H9 (cell line): ENCODE results near the gene SLC25A15. TPM values are rescaled to one million over a fixed set of nuclear protein-coding genes. Genes with fewer than 3 reads are reported as not detected.

Experiments used
- DNase-seq: peaks from one replicate; pipeline ENCODE4 v3.0.0-alpha.2; 2017
- H2AFZ ChIP-seq: one replicate; pipeline ENCODE4 v1.6.1; 2013; ENCODE audit warnings: mild to moderate bottlenecking, low read length, control low read depth, moderate library complexity
- H2AK5ac ChIP-seq: 2 replicates; pipeline ENCODE4 v1.6.1; 2013; ENCODE audit warnings: low read length, control low read depth, mixed read lengths; ENCODE audit not compliant: insufficient read length
- H2BK120ac ChIP-seq: one replicate; pipeline ENCODE4 v1.6.1; 2013; ENCODE audit warnings: low read depth, mild to moderate bottlenecking, low read length, control low read depth, inconsistent platforms; ENCODE audit not compliant: poor library complexity, severe bottlenecking
- H2BK12ac ChIP-seq: 2 replicates; pipeline ENCODE4 v1.6.1; 2013; ENCODE audit warnings: low read length, control low read depth, mixed read lengths, low read depth; ENCODE audit not compliant: insufficient read length
- H2BK15ac ChIP-seq: 2 replicates; pipeline ENCODE4 v1.6.1; 2013; ENCODE audit warnings: low read depth, low read length, control low read depth
- H2BK20ac ChIP-seq: one replicate; pipeline ENCODE4 v1.6.1; 2013; ENCODE audit warnings: low read depth, mild to moderate bottlenecking, low read length, control low read depth, inconsistent platforms; ENCODE audit not compliant: poor library complexity, severe bottlenecking
- H2BK5ac ChIP-seq: 2 replicates; pipeline ENCODE4 v1.6.1; 2013; ENCODE audit warnings: low read length, control low read depth, mixed read lengths; ENCODE audit not compliant: insufficient read length
- H3K14ac ChIP-seq: 2 replicates; pipeline ENCODE4 v1.6.1; 2013; ENCODE audit warnings: low read length, control low read depth; ENCODE audit not compliant: insufficient read depth
- H3K18ac ChIP-seq: 2 replicates; pipeline ENCODE4 v1.6.1; 2013; ENCODE audit warnings: low read depth, mild to moderate bottlenecking, mixed read lengths, low read length, control low read depth; ENCODE audit not compliant: insufficient read length
- H3K23ac ChIP-seq: 2 replicates; pipeline ENCODE4 v1.6.1; 2013; ENCODE audit warnings: low read length, control low read depth, mixed read lengths, low read depth; ENCODE audit not compliant: insufficient read length
- H3K23me2 ChIP-seq: 2 replicates; pipeline ENCODE4 v1.6.1; 2013; ENCODE audit warnings: low read depth, mild to moderate bottlenecking, mixed read lengths, low read length, control low read depth; ENCODE audit not compliant: insufficient read length, poor library complexity, severe bottlenecking
- H3K27ac ChIP-seq: 2 replicates; pipeline ENCODE4 v1.5.1; 2013; ENCODE audit warnings: low read length, control low read depth, mixed read lengths, low read depth; ENCODE audit not compliant: insufficient read length
- H3K27me3 ChIP-seq: 2 replicates; pipeline ENCODE4 v1.6.1; 2013; ENCODE audit warnings: low read length, control low read depth, inconsistent platforms; ENCODE audit not compliant: insufficient read depth
- H3K4ac ChIP-seq: 2 replicates; pipeline ENCODE4 v1.6.1; 2013; ENCODE audit warnings: low read depth, mild to moderate bottlenecking, control low read depth, inconsistent platforms, low read length, moderate library complexity
- H3K4me1 ChIP-seq: 2 replicates; pipeline ENCODE4 v1.6.1; 2013; ENCODE audit warnings: low read length, control low read depth, inconsistent platforms; ENCODE audit not compliant: insufficient read depth
- H3K4me2 ChIP-seq: 2 replicates; pipeline ENCODE4 v1.6.1; 2013; ENCODE audit warnings: low read length, control low read depth, mixed read lengths; ENCODE audit not compliant: insufficient read length, insufficient read depth
- H3K56ac ChIP-seq: 2 replicates; pipeline ENCODE4 v1.6.1; 2013; ENCODE audit warnings: low read depth, mild to moderate bottlenecking, mixed read lengths, low read length, control low read depth; ENCODE audit not compliant: insufficient read length
- H3K79me1 ChIP-seq: 2 replicates; pipeline ENCODE4 v1.6.1; 2013; ENCODE audit warnings: low read depth, mild to moderate bottlenecking, moderate library complexity, low read length, control low read depth, inconsistent platforms; ENCODE audit not compliant: insufficient read depth, poor library complexity, severe bottlenecking
- H3K79me2 ChIP-seq: 2 replicates; pipeline ENCODE4 v1.6.1; 2013; ENCODE audit warnings: low read length, control low read depth, inconsistent platforms; ENCODE audit not compliant: insufficient read depth
- H3K9ac ChIP-seq: 2 replicates; pipeline ENCODE4 v1.6.1; 2013; ENCODE audit warnings: low read length, control low read depth, mixed read lengths; ENCODE audit not compliant: insufficient read length; ENCODE audit errors: extremely low read depth
- H3K9me3 ChIP-seq: one replicate; pipeline ENCODE4 v1.6.1; 2013; ENCODE audit warnings: low read depth, low read length, inconsistent platforms; ENCODE audit not compliant: control insufficient read depth
- H3T11ph ChIP-seq: one replicate; pipeline ENCODE4 v1.6.1; 2013; ENCODE audit warnings: mild to moderate bottlenecking, low read length, control low read depth, inconsistent platforms
- H4K20me1 ChIP-seq: one replicate; pipeline ENCODE4 v1.6.1; 2013; ENCODE audit not compliant: control insufficient read depth, insufficient read length, insufficient read depth
- H4K5ac ChIP-seq: 2 replicates; pipeline ENCODE4 v1.6.1; 2013; ENCODE audit warnings: low read depth, mild to moderate bottlenecking, mixed read lengths, low read length, control low read depth; ENCODE audit not compliant: insufficient read length
- H4K8ac ChIP-seq: replicated peaks from 2 replicates; pipeline ENCODE4 v1.6.1; 2013; ENCODE audit warnings: low read length, control low read depth, mixed read lengths, low read depth; ENCODE audit not compliant: insufficient read length
- H4K91ac ChIP-seq: 2 replicates; pipeline ENCODE4 v1.6.1; 2013; ENCODE audit warnings: low read depth, mild to moderate bottlenecking, moderate library complexity, mixed read lengths, low read length, control low read depth; ENCODE audit not compliant: insufficient read length
- H3K27ac Mint-ChIP-seq, 3 experiments: 2 replicates in 2 of 3; 3 replicates in 1 of 3; pipeline ENCODE4 v1.8.0; 2020 to 2021; ENCODE audit warnings: mixed read lengths in 3 of 3, mild to moderate bottlenecking in 1 of 3, moderate library complexity in 1 of 3
- H3K27me3 Mint-ChIP-seq: 2 replicates; pipeline ENCODE4 v1.8.0; 2021; ENCODE audit warnings: low read depth, mild to moderate bottlenecking, moderate library complexity, mixed read lengths
- H3K36me3 Mint-ChIP-seq, 3 experiments: 2 replicates in 2 of 3; 3 replicates in 1 of 3; pipeline ENCODE4 v1.8.0; 2020 to 2021; ENCODE audit warnings: low read depth in 3 of 3, mixed read lengths in 3 of 3; ENCODE audit not compliant: insufficient read depth in 1 of 3
- H3K4me1 Mint-ChIP-seq, 2 experiments: 2 replicates each; pipeline ENCODE4 v1.8.0; 2020; ENCODE audit warnings: mixed read lengths in 2 of 2
- H3K4me3 Mint-ChIP-seq, 2 experiments: 2 replicates in 1 of 2; 3 replicates in 1 of 2; pipeline ENCODE4 v1.8.0; 2020 to 2021; ENCODE audit warnings: mild to moderate bottlenecking in 2 of 2, mixed read lengths in 2 of 2, moderate library complexity in 1 of 2
- H3K9me3 Mint-ChIP-seq, 2 experiments: 2 replicates in 1 of 2; 3 replicates in 1 of 2; pipeline ENCODE4 v1.8.0; 2020; ENCODE audit warnings: mild to moderate bottlenecking in 2 of 2, mixed read lengths in 2 of 2, moderate library complexity in 1 of 2
- WGBS: extraction: QIAGEN DNeasy Blood & Tissue Kit; methylation state at CpG from one replicate; pipeline ENCODE4 v1.1.7; 2013; ENCODE audit warnings: missing lambda C conversion rate, low lambda C conversion rate, mixed read lengths; ENCODE audit not compliant: insufficient read length; ENCODE audit errors: extremely low coverage; 5-methylcytosine and 5-hydroxymethylcytosine counted together
- total RNA-seq: library from RNA; stranded (reverse); gene quantifications from 2 replicates; pipeline ENCODE4 v1.2.1, GENCODE V29; 2021
- TF ChIP-seq, protein P1 (sequence below): fragments of 200-600 bp; sonication (generic); conservative IDR thresholded peaks from 3 replicates; pipeline ENCODE4 v1.8.0; 2021; ENCODE audit warnings: antibody characterized with exemption, mild to moderate bottlenecking

SLC25A15 gene
- total RNA-seq, 1 experiment from 2014 or later, result 21.1 TPM

DNA sequence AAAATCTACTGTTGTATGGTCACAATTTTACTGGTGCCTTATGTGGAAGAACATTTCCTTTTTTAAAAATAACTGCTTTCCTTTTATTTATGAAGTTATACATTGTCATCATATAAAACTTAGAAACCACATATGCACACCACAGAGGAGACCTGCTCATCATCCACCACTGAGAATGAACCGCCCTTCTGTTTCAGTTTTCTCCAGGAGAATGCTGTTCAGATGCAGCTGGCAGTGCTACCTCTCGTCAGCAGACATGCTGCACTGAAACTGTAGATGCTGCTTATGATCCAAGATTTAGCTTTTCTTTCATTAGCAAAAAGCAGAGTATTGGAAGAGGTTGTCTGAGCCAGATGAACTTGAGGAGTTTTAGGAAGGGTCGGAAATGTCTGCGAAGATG is 10.1 kb downstream of the SLC25A15 start:
- Histone ChIP-seq H2AFZ (no peak overlapping the region), H3K56ac (no peak overlapping the region), H3K27me3 (no peaks in the 10 kb centered on the region; the same call in 1 of the 2 replicates), H4K5ac (no peak overlapping the region), H2BK120ac (no peak overlapping the region), H2BK20ac (no peak overlapping the region), H3K79me2 (no peaks in the 10 kb centered on the region), H4K91ac (no peak overlapping the region), H3K79me1 (no peaks in the 10 kb centered on the region), H2AK5ac (no peak overlapping the region), H3K14ac (no peak overlapping the region), H3K4me1 (no peaks in the 10 kb centered on the region), H4K8ac (no peak overlapping the region), H3K4me2 (no peak overlapping the region), H3K9me3 (no peaks in the 10 kb centered on the region), H4K20me1 (no peaks in the 10 kb centered on the region), H2BK12ac (no peak overlapping the region), H2BK5ac (no peak overlapping the region), H2BK15ac (no peak overlapping the region), H3T11ph (no peak overlapping the region), H3K4ac (no peak overlapping the region), H3K23me2 (no peaks in the 10 kb centered on the region), H3K27ac (no peak overlapping the region), H3K18ac (no peak overlapping the region), H3K23ac (no peak overlapping the region), H3K9ac (no peak overlapping the region)
- Mint-ChIP-seq H3K4me3 (no peak overlapping the region), H3K9me3 (no peaks in the 10 kb centered on the region), H3K4me1 (peaks cover 0 to 6% of the 10 kb centered on the region in 2 experiments; a peak in 1 of 4 replicates), H3K27ac (no peak overlapping the region), H3K27me3 (no peaks in the 10 kb centered on the region), H3K36me3 (peaks cover 5 to 46% (median 40%) of the 10 kb centered on the region in 3 experiments; a peak in 6 of 7 replicates)
- TF ChIP-seq, protein P1, sequence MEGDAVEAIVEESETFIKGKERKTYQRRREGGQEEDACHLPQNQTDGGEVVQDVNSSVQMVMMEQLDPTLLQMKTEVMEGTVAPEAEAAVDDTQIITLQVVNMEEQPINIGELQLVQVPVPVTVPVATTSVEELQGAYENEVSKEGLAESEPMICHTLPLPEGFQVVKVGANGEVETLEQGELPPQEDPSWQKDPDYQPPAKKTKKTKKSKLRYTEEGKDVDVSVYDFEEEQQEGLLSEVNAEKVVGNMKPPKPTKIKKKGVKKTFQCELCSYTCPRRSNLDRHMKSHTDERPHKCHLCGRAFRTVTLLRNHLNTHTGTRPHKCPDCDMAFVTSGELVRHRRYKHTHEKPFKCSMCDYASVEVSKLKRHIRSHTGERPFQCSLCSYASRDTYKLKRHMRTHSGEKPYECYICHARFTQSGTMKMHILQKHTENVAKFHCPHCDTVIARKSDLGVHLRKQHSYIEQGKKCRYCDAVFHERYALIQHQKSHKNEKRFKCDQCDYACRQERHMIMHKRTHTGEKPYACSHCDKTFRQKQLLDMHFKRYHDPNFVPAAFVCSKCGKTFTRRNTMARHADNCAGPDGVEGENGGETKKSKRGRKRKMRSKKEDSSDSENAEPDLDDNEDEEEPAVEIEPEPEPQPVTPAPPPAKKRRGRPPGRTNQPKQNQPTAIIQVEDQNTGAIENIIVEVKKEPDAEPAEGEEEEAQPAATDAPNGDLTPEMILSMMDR, result no peak
- WGBS, result no CpG with 5 or more reads among the region's 4 CpGs
- DNase-seq, result no peak
